Medulla oblongata (tissue), 1 donor: ENCODE results near the gene COX7A1.
"Not testable (repeated sequence)": the region's sequence is repeated elsewhere in the genome, so short reads cannot be mapped to it uniquely, and the experiment has no call there.

Experiments used
- DNase-seq: peaks from one replicate; pipeline ENCODE4 v3.0.0-alpha.2; 2015; ENCODE audit errors: extremely low spot score

The COX7A1 gene

DNA sequence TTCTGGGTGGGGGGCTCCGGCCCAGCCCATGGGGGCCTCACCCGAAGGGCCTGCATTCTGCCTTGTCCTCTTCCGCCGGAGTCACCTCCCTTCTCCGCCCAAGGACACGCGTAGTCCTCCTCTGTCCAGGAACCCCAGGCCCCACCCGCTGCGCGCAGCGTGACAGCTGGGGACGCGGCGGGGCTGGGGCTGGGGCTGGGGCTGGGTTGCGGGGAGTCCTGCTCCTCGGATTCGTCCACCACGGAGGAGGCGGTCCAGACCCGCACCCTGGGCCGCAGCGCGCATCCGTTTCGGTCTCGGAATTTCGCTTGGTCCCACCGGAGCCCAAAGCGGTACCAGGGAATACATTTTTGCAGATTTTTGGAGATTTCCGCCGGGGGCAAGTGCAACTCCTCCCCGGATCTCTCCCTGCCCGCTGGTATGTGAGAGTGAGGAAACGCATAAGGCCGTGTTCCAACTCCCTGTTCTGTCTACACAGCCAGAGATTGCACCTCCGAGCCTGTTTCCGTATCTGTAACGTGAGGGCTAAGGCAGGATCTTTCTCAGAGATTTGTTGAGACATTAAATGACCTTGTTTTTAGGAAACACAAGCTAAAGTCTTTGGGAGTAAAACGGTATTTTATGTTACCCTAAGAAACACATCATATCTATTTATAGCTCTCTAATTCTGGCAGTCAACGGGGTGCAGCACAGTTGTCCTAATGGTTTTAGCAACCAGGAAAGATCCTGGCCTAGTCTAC lies at the start of gene COX7A1:
COX7A1 (minus strand) TSS at position 96 of the 740 bp plus-strand sequence; CDS start at position 56, 40 bp downstream.
- DNase-seq = no peak

DNA sequence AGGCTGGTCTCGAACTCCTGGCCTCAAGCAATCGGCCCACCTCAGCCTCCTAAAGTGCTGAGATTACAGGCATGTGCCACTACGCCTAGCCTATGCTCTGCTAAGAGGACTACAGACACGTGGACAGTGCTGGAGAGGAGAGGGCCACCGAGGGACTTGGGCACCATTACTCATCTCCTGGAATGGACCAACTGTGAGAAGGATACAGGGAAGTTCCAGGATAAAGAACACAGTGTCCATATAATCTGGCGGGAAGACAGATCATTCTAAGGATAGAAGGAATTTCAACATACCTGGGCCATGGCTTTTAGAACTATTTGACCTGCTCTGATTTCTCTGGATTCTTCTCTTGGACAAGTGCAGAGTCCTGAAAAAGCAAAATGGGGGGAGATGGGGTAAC lies 49.4 kb upstream of the COX7A1 start:
- DNase-seq = no peak

DNA sequence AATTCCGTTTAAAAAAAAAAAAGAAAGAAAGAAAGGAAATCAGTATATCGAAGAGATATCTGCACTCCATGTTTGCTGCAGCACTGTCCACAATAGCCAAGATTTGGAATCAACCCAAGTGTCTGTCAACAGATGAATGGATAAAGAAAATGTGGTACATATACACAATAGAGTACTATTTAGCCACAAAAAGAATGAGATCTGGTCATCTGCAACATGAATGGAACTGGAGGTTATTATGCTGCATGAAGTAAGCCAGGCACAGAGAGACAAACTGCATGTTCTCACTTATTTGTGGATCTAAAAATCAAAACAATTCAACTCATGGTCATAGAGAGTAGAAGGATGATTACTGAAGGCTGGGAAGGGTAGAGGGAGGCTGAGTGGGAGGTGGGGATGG lies 45.9 kb upstream of the COX7A1 start:
- peak; percentile 88 for DNase-seq

DNA sequence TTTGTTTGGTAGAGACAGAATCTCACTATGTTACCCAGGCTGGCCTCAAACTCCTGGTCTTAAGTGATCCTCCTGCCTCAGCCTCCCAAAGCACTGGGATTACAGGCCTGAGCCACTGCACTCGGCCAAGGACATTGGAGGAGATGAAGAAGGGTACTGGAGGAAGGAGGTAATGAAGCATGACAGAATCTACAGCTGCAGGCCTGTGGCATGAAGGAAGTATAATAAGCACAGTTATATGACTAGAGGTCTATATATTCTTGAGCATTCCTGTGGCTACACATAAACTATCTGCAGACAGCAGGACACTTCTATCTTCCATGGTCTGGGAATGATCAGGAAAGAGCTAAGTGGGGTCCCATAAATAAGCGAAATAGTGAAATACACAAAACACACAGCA lies 44.0 kb upstream of the COX7A1 start:
- DNase-seq = no peak

DNA sequence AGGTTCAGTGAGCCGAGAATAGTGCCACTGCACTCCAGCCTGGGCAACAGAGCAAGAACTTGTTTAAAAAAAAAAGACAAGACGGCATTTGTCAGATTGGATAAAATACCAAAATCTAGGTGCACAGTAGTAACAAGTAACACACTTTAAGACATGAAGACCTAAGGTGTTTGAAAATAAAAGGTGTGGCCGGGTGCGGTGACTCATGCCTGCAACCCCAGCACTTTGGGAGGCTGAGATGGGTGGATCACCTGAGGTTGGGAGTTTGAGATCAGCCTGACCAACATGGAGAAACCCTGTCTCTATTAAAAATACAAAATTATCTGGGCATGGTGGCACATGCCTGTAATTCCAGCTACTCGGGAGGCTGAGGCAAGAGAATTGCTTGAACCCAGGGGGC lies 34.5 kb upstream of the COX7A1 start:
- not testable (repeated sequence) for DNase-seq

DNA sequence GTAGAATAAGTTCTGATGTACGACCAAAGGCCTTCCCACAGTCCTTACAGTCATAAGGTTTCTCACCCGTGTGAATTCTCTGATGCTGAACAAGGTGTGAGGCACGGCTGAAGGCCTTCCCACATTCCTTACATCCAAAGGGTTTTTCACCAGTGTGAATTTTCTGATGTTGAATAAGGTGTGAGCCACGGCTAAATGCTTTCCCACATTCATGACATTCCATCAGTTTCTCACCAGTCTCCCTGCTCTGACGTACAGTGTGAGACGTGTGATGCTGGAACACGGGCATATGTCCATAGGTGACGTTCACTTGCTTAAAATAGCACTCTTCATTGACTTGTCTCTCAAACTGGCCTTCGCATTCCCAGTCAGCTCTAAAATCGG lies 31.0 kb upstream of the COX7A1 start:
- DNase-seq = no peak

DNA sequence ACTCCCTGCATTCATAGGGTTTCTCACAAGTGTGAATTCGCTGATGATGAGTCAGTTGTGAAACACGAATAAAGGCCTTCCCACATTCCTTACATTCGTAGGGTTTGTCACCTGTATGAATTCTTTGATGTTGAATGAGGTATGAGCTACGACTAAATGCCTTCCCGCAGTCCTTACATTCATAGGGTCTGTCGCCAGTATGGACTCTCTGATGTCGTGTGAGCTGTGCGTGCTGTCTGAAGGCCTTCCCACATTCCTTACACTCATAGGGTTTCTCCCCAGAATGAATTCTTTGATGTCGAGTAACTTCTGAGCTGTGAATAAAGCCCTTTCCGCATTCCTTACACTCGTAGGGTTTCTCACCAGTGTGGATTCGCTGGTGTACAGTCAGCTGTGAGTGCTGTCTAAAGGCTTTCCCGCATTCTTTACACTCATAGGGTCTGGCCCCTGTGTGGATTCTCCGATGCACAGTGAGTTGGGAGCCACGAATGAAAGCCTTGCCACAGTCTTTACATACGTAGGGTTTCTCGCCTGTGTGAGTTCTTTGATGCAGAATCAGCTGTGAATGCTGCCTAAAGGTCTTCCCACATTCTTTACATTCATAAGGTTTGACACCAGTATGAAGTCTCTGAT lies 30.5 kb upstream of the COX7A1 start:
- no peak for DNase-seq

DNA sequence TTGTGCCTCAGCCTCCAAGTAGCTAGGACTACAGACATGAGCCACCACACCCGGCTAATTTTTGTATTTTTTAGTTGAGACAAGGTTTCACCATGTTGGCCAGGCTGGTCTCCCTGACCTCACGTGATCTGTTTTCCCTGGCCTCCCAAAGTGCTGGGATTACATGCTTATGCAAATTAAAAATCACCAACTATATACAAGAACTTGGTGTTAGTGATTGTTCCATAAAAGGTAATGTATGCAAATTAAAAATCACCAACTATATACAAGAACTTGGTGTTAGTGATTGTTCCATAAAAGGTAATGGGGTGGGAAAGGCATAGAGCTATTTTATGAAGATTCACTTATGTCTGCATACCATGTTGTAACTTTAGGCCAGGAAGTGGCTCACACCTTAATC lies 26.8 kb upstream of the COX7A1 start:
- DNase-seq = not testable (repeated sequence)

DNA sequence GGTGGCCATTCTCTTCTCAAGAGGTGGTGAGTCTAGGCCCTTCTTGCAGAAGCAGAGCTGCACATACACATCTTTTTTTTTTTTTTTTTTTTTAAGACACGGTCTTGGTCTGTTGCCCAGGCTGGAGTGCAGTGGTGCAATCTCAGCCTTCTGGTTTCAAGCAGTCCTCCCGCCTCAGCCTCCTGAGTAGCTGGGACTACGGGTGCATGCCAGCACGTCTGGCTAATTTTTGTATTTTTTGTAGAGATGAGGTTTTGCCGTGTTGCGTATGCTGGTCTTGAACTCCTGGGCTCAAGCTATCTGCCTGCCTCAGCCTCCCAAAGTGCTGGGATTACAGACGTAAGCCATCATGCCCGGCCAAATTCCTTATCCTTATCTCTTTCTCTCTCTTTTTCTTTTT lies 21.6 kb upstream of the COX7A1 start:
- DNase-seq = not testable (repeated sequence)

DNA sequence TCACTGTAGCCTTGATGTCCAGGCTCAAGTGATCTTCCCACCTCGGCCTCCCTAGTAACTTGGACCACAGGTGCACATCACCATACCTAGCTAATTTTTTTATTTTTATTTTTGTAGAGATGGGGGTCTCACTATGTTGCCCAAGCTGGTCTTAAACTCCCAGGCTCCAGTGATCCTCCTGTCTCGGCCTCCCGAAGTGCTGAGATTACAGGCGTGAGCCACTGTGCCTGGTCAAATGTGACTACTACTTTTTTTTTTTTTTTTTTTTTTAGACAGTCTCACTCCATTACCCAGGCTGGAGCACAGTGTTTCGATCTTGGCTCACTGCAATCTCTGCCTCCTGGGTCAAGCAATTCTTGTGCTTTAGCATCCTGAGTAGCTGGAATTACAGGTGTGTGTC lies 20.6 kb upstream of the COX7A1 start:
- no peak for DNase-seq

DNA sequence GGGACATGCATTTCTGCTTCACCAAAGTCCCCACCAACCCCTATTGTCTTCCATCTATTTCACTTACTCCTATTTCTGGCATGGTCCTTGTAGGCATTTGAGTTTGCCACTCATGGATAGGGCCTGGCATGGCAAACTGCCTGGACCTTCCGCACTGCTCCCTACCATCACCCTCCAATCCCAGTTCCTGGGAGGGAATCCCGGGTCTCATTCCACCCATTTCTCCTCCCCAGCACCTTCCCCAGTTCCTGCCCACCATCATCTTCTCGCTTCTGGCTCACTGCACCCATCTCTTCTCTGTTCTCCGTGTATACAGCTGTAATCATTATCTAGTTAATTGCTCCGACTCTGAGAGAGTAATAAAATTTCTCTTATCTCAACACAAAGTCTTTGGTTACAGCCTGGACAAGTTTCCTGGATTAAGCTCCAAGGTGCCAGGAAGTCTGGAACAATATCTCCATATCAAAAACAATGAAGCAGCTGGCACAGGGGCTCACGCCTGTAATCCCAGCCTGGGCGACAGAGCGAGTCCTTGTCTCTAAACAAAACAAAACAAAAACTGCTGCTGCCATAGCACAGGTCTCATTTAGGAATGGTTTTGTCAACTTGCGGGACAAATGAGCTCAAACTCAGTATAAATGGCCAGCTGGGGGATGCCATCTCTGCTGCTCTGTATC lies 17.0 kb upstream of the COX7A1 start:
- no peak for DNase-seq

DNA sequence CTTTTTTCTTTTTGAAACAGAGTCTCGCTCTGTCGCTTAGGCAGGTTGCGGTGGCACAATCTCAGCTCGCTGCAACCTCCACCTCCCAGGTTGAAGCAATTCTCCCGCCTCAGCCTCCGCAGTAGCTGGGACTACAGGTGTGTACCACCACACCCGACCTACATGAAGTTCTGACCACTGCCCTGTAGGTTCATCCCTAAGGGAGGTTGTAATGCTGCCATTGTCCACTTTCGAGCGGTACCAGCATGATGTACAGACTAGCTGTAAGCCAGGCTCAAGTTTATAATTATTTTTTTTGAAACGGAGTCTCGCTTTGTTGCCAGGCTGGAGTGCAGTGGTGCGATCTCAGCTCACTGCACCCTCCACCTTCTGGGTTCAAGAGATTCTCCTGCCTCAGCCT lies 11.6 kb upstream of the COX7A1 start:
- DNase-seq = no peak

DNA sequence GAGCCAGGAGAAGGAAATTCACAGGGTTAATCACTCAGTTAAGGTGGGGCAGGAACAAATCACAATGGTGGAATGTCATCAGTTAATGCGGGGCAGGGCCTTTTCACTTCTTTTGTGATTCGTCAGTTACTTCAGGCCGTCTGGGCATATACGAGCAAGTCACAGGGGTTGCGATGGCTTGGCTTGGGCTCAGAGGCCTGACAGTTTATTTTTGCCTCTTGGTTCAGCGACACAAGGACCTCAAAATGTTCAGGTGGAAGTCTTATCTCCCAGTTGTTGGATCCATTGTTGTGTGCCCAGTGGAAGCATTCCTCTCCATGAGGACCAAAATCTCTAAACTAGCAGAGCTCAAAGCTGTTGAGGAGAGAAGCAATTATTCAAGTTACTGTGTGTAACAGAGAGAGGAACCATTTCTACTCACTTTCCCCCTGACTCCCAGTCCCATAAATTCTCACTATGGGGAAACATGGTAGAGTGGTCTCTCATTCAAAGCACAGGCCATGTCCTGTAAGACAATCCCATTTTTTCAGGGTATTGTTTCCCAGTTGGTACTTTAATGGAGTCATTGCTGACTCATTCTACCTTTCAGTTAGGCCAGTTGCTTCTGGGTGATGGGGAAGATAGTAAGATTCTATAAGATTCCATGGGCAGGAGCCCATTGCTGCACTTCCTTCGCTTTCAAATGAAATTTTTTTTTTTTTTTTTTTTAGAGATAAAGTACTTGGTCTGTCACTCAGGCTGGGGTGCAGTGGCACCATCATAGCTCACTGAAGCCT lies 8.8 kb upstream of the COX7A1 start:
- no peak for DNase-seq

DNA sequence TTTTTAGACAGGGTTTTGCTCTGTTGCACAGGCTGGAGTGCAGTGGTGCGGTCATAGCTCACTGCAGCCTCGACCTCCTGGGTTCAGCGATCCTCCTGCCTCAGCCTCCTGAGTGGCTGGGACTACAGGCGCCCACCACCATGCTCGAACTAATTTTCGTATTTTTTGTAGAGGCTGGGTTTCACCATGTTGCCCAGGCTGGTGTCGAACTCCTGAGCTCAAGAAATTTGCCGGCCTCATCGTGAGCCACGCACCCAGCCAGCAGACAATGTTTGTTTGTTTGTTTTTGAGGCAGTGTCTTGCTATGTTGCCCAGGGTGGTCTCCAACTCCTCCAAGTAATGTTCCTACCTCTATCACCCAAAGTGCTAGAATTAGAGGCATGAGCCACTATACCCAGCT lies 879 bp upstream of the COX7A1 start:
- DNase-seq = no peak

DNA sequence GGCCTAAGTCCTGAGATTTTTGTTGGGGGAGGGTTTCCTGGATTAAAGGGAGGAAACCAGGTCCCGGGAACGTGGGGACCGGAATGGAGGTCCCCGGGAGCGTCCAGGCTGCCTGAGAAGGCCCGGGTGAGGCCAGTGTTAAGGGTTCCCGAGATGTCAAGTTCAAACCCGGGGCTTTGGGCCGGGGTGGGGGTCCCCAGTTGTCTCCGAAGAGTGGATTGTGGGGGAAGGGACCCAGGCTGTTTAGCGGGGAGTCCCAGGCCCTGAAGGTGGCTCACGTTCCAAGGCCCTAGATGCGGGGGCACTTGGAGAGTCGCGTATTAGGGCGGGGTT lies 262 bp downstream of the COX7A1 start:
- DNase-seq = no peak

DNA sequence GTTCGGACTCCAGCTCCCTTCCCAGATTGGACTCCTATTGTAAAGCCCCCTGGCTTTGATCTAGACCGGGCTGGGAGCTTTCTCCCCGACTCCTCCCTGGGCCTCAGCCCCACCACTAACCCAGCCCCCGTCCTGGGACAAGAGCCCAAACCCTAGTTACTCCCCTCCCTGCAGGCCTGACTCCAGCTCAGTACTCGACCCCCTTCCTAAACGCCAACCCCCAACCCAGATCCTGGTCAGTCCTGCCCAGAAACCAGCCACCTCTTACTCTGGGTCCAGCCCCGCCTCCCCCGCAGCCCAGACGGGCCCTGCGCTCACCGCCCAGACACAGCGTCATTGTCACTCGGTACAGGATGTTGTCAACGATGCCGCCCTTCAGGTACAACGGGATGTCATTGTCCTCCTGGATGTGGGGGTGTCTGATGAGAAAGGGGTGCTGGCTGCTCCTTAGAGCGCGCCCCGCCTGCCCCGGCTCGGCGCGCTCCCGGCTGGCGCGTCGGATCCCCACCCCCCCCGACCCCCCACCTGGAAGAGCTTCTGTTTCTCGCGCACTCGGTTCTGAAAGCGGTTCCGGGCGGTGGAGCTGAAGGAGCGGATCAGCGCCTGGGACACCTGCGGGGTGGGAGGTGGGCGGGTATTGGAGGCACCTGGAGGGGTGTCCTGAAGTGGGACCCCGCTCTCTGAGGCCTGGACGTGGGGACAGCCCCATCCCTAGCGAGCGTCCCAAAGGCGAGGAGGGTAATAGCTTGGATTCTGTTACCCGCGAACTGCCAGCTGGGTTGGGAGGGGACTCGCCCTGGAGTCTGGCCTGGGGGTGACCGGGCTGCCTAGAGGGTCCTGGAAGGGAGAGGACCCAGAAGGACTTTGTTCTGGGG lies 866 bp downstream of the COX7A1 start:
- no peak for DNase-seq

DNA sequence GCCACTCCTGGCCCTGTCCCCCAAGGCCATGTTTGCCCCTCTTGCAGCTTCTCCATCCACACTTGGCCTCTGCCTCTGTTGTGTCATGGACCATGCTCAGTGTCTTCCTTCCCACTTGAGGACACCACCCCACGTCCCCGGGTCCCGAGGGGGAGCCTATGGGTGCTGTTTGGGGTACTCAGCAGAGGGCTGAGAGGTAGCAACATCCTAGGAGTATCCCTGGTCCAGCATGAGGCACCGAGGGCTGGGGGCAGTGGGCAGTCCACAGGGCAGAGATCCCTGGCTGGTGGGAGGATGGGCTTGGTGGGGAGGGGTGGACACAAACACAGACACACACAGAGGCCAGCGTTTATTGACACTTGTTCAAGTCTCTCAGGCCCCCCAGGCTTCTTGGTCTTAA lies 1.7 kb downstream of the COX7A1 start:
- no peak for DNase-seq

DNA sequence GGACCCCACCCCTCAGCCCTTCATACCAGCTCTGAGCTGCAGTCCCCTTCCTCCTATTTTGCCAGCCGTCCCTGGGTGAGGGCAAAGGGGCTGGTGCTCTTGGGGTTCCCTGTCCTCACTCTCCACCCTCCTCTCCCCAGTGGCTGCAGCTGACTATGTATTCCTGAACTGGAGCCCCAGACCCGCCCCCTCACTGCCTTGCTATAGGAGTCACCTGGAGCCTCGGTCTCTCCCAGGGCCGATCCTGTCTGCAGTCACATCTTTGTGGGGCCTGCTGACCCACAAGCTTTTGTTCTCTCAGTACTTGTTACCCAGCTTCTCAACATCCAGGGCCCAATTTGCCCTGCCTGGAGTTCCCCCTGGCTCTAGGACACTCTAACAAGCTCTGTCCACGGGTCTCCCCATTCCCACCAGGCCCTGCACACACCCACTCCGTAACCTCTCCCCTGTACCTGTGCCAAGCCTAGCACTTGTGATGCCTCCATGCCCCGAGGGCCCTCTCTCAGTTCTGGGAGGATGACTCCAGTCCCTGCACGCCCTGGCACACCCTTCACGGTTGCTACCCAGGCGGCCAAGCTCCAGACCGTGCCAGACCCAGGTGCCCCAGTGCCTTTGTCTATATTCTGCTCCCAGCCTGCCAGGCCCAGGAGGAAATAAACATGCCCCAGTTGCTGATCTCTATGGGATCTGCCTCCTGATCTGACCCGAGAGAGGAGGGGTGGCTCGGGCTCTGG lies 2.4 kb downstream of the COX7A1 start:
- no peak for DNase-seq

DNA sequence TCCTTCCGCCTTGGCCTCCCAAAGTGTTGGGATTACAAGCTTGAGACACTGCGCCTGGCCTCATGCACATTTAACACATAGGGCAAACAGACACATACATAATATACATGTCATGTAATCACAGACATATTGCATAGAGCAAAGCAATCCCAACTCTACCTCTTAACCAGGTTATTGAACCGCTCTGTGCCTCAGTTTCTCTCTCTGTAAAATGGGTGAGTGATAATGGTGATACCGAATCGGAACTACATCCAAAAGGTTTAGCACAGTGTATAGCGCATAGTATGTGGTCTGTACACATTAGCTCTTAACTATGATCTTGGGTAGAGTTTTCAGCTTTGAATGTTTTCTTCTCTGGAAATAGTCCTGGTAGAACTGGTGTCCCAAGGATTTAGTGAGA lies 7.6 kb downstream of the COX7A1 start:
- no peak for DNase-seq

DNA sequence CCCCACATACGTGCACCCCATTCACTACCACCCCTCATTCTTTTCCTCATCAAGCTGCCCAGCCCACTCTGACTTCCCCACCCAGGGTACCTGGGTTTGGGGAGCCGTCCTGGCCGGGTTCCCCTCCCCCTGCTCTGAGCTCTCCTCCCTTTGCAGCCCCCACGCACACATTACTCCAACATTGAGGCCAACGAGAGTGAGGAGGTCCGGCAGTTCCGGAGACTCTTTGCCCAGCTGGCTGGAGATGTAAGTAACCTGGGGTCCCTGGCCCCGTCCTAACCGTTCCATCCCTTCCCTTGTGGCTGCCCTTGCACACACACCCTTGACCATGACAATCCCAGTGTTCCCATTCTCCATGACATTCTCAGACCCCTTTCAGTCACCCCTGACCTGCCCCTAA lies 9.8 kb downstream of the COX7A1 start:
- DNase-seq = no peak

DNA sequence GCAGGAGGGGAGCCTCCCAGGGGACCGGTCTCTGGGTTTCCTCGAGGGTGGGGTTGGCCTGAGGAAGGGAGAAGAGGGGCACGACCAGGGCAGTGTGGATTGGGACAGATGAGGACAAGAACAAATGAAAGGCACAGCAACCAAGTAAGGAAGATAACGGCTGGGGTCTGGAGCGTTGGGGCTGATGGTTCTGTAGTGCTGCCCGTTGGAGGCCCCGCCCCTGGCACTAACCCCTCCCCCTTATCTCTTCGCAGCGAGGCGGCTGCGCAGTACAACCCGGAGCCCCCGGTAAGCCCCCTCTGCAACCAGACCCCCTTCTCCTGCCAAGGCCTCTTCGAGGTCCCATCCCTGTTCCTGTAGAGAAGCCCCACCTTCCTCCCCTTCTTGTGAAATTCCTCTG lies 10.2 kb downstream of the COX7A1 start:
- DNase-seq = no peak
